IMR-90 (cell line): ENCODE data around the gene ALOX12B. TPM values are rescaled to one million over a fixed set of nuclear protein-coding genes. Genes with fewer than 3 reads are reported as not detected.

ENCODE experiments used
- ATAC-seq: fragments of 200-7000 bp; cut with Tn5 transposase; 2 replicates; pipeline ENCODE4 v1.9.1; 2020; ENCODE audit warnings: low read depth, mild to moderate bottlenecking, moderate library complexity
- BruUV-seq: library from RNA; stranded (reverse); fragments of 400-500 nt; replicated peaks from 2 replicates; lab custom pipeline; 2021; lab: Mats Ljungman, UMichigan
- CTCF ChIA-PET: fragments of 300-600 bp; formaldehyde crosslinking; extraction: SDS; loops from one replicate; lab custom pipeline; 2021; ENCODE audit warnings: antibody characterized with exemption; lab: Yijun Ruan, JAX
- POLR2A ChIA-PET: fragments of 300-600 bp; sonication (Branson Sonifier 250); formaldehyde crosslinking; loops from one replicate; lab custom pipeline; 2022; ENCODE audit warnings: antibody characterized with exemption; ENCODE audit not compliant: unreplicated experiment; lab: Charles Lee
- DNase-seq: peaks from one replicate; pipeline ENCODE4 v3.0.0; 2013
- H2AFZ ChIP-seq: replicated peaks from 2 replicates; pipeline ENCODE3; 2013; ENCODE audit warnings: low read length, mild to moderate bottlenecking; ENCODE audit not compliant: poor library complexity
- H2AK5ac ChIP-seq: 2 replicates; pipeline ENCODE4 v1.6.1; 2013; ENCODE audit warnings: low read depth, low read length, inconsistent platforms
- H2AK9ac ChIP-seq: replicated peaks from 2 replicates; pipeline ENCODE3; 2013; ENCODE audit warnings: mild to moderate bottlenecking, low read depth, low read length, moderate library complexity; ENCODE audit not compliant: poor library complexity
- H2BK120ac ChIP-seq: 2 replicates; pipeline ENCODE4 v1.6.1; 2013; ENCODE audit warnings: low read depth, low read length, inconsistent platforms
- H2BK15ac ChIP-seq: 3 replicates; pipeline ENCODE4 v1.6.1; 2013; ENCODE audit warnings: low read depth, low read length, inconsistent platforms
- H2BK20ac ChIP-seq: 2 replicates; pipeline ENCODE4 v1.6.1; 2013; ENCODE audit warnings: low read depth, mild to moderate bottlenecking, inconsistent platforms, low read length, moderate library complexity
- H2BK5ac ChIP-seq: 2 replicates; pipeline ENCODE4 v1.6.1; 2013; ENCODE audit warnings: mild to moderate bottlenecking, low read depth, low read length, inconsistent platforms; ENCODE audit not compliant: poor library complexity, severe bottlenecking
- H3K14ac ChIP-seq: replicated peaks from 2 replicates; pipeline ENCODE4 v1.6.1; 2013; ENCODE audit warnings: low read depth, low read length, inconsistent platforms
- H3K18ac ChIP-seq: 2 replicates; pipeline ENCODE4 v1.6.1; 2013; ENCODE audit warnings: low read depth, low read length, control low read depth
- H3K23ac ChIP-seq: 2 replicates; pipeline ENCODE4 v1.6.1; 2013; ENCODE audit warnings: low read depth, low read length, inconsistent platforms
- H3K27ac ChIP-seq: 2 replicates; pipeline ENCODE4 v1.5.1; 2013; ENCODE audit warnings: mild to moderate bottlenecking, control low read depth, low read length; ENCODE audit not compliant: insufficient read depth
- H3K27me3 ChIP-seq: 2 replicates; pipeline ENCODE4 v1.6.1; 2013; ENCODE audit warnings: low read length; ENCODE audit not compliant: control insufficient read depth, insufficient read depth
- H3K36me3 ChIP-seq: 2 replicates; pipeline ENCODE4 v1.6.1; 2013; ENCODE audit warnings: low read length, mixed read lengths; ENCODE audit not compliant: control insufficient read depth, insufficient read depth
- H3K4ac ChIP-seq: 2 replicates; pipeline ENCODE4 v1.6.1; 2013; ENCODE audit warnings: low read depth, low read length, inconsistent platforms
- H3K4me1 ChIP-seq: 2 replicates; pipeline ENCODE4 v1.6.1; 2013; ENCODE audit warnings: low read length, mixed read lengths; ENCODE audit not compliant: control insufficient read depth, insufficient read depth
- H3K4me2 ChIP-seq: 2 replicates; pipeline ENCODE4 v1.6.1; 2013; ENCODE audit warnings: low read depth, mild to moderate bottlenecking, control low read depth, low read length, moderate library complexity
- H3K4me3 ChIP-seq: 2 replicates; pipeline ENCODE4 v1.5.1; 2013; ENCODE audit warnings: low read depth, mild to moderate bottlenecking, control low read depth, low read length, moderate library complexity; ENCODE audit not compliant: insufficient read depth
- H3K56ac ChIP-seq: 2 replicates; pipeline ENCODE4 v1.6.1; 2013; ENCODE audit warnings: low read length, inconsistent platforms; ENCODE audit not compliant: insufficient read depth; ENCODE audit errors: extremely low read depth
- H3K79me1 ChIP-seq, 2 experiments: 2 replicates each; pipeline ENCODE4 v1.6.1; 2013; ENCODE audit warnings: low read length in 2 of 2, inconsistent platforms in 1 of 2, low read depth in 1 of 2
- H3K9ac ChIP-seq: 2 replicates; pipeline ENCODE4 v1.6.1; 2013; ENCODE audit warnings: low read depth, low read length, control low read depth
- H3K9me1 ChIP-seq: 2 replicates; pipeline ENCODE4 v1.6.1; 2013; ENCODE audit warnings: low read length, inconsistent platforms; ENCODE audit not compliant: insufficient read depth
- H3K9me3 ChIP-seq: 2 replicates; pipeline ENCODE4 v1.6.1; 2013; ENCODE audit warnings: low read length; ENCODE audit not compliant: control insufficient read depth, insufficient read depth
- H4K20me1 ChIP-seq: 2 replicates; pipeline ENCODE4 v1.6.1; 2013; ENCODE audit warnings: low read length, inconsistent platforms; ENCODE audit not compliant: insufficient read depth
- H4K5ac ChIP-seq: 2 replicates; pipeline ENCODE4 v1.6.1; 2013; ENCODE audit warnings: mild to moderate bottlenecking, low read depth, low read length, control low read depth
- H4K8ac ChIP-seq, 2 experiments: 2 replicates each; pipeline ENCODE4 v1.6.1; 2013; ENCODE audit warnings: low read depth in 2 of 2, low read length in 2 of 2, control low read depth in 1 of 2, inconsistent platforms in 1 of 2
- H4K91ac ChIP-seq: 2 replicates; pipeline ENCODE4 v1.6.1; 2013; ENCODE audit warnings: low read depth, low read length, inconsistent platforms; ENCODE audit not compliant: insufficient read depth
- BHLHE40 ChIP-seq: fragments of 150-350 bp; IDR thresholded peaks from 2 replicates; pipeline ENCODE4 v1.6.1; 2016; ENCODE audit warnings: mild to moderate bottlenecking, low read depth, low read length
- CEBPB ChIP-seq: IDR thresholded peaks from 2 replicates; pipeline ENCODE4 v1.6.1; 2012; ENCODE audit warnings: low read depth, low read length, improper control_type of control experiment
- MXI1 ChIP-seq: IDR thresholded peaks from 2 replicates; pipeline ENCODE4 v1.6.1; 2012; ENCODE audit warnings: low read depth, mild to moderate bottlenecking, low read length, moderate library complexity, borderline replicate concordance
- POLR2A ChIP-seq: IDR thresholded peaks from 2 replicates; pipeline ENCODE4 v1.6.1; 2012; ENCODE audit warnings: mild to moderate bottlenecking, low read depth, low read length
- RAD21 ChIP-seq: IDR thresholded peaks from 2 replicates; pipeline ENCODE4 v1.6.1; 2012; ENCODE audit warnings: low read length, improper control_type of control experiment
- RCOR1 ChIP-seq: IDR thresholded peaks from 2 replicates; pipeline ENCODE4 v1.6.1; 2012; ENCODE audit warnings: mild to moderate bottlenecking, low read length, improper control_type of control experiment; ENCODE audit not compliant: insufficient replicate concordance
- RFX5 ChIP-seq: IDR thresholded peaks from 2 replicates; pipeline ENCODE4 v1.8.0; 2012; ENCODE audit warnings: low read depth, mild to moderate bottlenecking, low read length, moderate library complexity
- SMC3 ChIP-seq: fragments of 150-350 bp; IDR thresholded peaks from 2 replicates; pipeline ENCODE4 v1.6.1; 2016; ENCODE audit warnings: low read depth, mild to moderate bottlenecking, antibody characterized with exemption, low read length, moderate library complexity
- WGBS, 2 experiments: methylation state at CpG; one replicate each; pipeline versions ENCODE4 v1.1.5 to v1.1.7; 2013; ENCODE audit warnings: missing lambda C conversion rate in 2 of 2; ENCODE audit not compliant: insufficient read length in 1 of 2; ENCODE audit errors: extremely low coverage in 2 of 2; 5-methylcytosine and 5-hydroxymethylcytosine counted together
- dilution Hi-C: fragments of 300-500 bp; cut with HindIII; formaldehyde crosslinking; loops from one replicate; pipeline ENCODE4 v1.14.3; 2018; ENCODE audit warnings: low sequenced_read_pairs; ENCODE audit not compliant: unreplicated experiment
- in situ Hi-C: fragments of 300-500 bp; cut with MboI; formaldehyde crosslinking; loops from 3 replicates; pipeline ENCODE4 v1.14.3; 2019; ENCODE audit warnings: low sequenced_read_pairs, inconsistent platforms, mixed read lengths
- intact Hi-C: fragments of 100-400 bp; cut with micrococcal nuclease; formaldehyde crosslinking; loops from 2 replicates; pipeline ENCODE4 v1.10.0; 2022
- polyA plus RNA-seq, 3 experiments: library from polyadenylated mRNA; depleted of rRNA; stranded (reverse); fragments of >200 nt; gene quantifications; 2 replicates each; pipeline ENCODE4 v1.2.3, GENCODE V29; 2012; ENCODE audit warnings: low replicate concordance in 1 of 3
- total RNA-seq: library from RNA; depleted of rRNA; stranded (reverse); fragments of >200 nt; gene quantifications from 2 replicates; pipeline ENCODE4 v1.2.3, GENCODE V29; 2012
- TF ChIP-seq, protein P1 (sequence below): fragments of 150-350 bp; IDR thresholded peaks from 2 replicates; pipeline ENCODE4 v1.6.1; 2016; ENCODE audit warnings: low read depth, mild to moderate bottlenecking, low read length, moderate library complexity, borderline replicate concordance
- TF ChIP-seq, protein P2 (sequence below): conservative IDR thresholded peaks from 2 replicates; pipeline ENCODE4 v1.5.1; 2012; ENCODE audit warnings: mild to moderate bottlenecking, low read depth, low read length, improper control_type of control experiment

Gene ALOX12B
- total and polyA plus RNA-seq, 2 of the 4 experiments (the other 2 are of a cell fraction) = not detected

DNA sequence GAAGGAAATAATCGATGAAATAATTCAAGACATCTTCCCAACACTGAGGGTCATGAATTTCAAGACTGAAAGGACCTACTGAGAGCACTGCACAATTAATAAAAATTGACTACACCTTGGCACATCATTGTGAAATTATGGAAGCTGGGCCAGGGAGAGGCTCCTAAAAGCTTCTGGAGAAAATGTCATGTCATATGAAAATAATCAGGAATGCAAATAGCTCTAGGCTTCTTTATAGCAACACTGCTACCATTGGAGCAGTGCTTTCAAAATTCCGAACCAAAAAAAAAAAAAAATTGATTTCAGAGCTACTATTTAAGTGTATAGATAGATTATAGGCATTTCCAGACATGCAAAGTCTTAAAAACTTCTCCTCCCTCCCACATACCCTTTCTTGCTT lies 55.1 kb downstream of the ALOX12B start:
- Histone ChIP-seq H2BK120ac (no peak overlapping the region), H4K91ac (no peak overlapping the region), H3K79me1 (no peaks in the 10 kb centered on the region), H3K4me2 (no peak overlapping the region), H4K8ac (no peak overlapping the region), H3K27me3 (peaks cover 35% of the 10 kb centered on the region), H3K18ac (no peak overlapping the region), H3K14ac (no peak overlapping the region), H3K36me3 (no peaks in the 10 kb centered on the region), H2BK5ac (no peak overlapping the region), H2AK9ac (no peak overlapping the region), H4K5ac (no peak overlapping the region), H3K27ac (no peak overlapping the region), H3K9me1 (no peaks in the 10 kb centered on the region), H2AFZ (no peak overlapping the region), H3K23ac (no peak overlapping the region), H3K56ac (no peak overlapping the region), H3K4me3 (no peak overlapping the region), H2BK20ac (no peak overlapping the region), H3K4me1 (peaks cover 2% of the 10 kb centered on the region; the same call in 1 of the 2 replicates), H4K20me1 (no peaks in the 10 kb centered on the region; the same call in 1 of the 2 replicates), H3K9ac (no peak overlapping the region), H2AK5ac (no peak overlapping the region), H2BK15ac (no peak overlapping the region), H3K9me3 (0 out of 2 replicates have a peak, but pooled peaks cover 5% of the 10 kb centered on the region), H3K4ac (no peak overlapping the region)
- in situ Hi-C loops (no loop called here), intact Hi-C loops (no loop called here), dilution Hi-C loops (no loop called here)
- TF ChIP-seq RCOR1 (no peak), RAD21 (no peak), BHLHE40 (no peak), CEBPB (no peak), SMC3 (no peak), RFX5 (no peak), MXI1 (no peak), POLR2A (no peak)
- TF ChIP-seq, protein P1, sequence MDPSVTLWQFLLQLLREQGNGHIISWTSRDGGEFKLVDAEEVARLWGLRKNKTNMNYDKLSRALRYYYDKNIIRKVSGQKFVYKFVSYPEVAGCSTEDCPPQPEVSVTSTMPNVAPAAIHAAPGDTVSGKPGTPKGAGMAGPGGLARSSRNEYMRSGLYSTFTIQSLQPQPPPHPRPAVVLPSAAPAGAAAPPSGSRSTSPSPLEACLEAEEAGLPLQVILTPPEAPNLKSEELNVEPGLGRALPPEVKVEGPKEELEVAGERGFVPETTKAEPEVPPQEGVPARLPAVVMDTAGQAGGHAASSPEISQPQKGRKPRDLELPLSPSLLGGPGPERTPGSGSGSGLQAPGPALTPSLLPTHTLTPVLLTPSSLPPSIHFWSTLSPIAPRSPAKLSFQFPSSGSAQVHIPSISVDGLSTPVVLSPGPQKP = no peak
- TF ChIP-seq, protein P2, sequence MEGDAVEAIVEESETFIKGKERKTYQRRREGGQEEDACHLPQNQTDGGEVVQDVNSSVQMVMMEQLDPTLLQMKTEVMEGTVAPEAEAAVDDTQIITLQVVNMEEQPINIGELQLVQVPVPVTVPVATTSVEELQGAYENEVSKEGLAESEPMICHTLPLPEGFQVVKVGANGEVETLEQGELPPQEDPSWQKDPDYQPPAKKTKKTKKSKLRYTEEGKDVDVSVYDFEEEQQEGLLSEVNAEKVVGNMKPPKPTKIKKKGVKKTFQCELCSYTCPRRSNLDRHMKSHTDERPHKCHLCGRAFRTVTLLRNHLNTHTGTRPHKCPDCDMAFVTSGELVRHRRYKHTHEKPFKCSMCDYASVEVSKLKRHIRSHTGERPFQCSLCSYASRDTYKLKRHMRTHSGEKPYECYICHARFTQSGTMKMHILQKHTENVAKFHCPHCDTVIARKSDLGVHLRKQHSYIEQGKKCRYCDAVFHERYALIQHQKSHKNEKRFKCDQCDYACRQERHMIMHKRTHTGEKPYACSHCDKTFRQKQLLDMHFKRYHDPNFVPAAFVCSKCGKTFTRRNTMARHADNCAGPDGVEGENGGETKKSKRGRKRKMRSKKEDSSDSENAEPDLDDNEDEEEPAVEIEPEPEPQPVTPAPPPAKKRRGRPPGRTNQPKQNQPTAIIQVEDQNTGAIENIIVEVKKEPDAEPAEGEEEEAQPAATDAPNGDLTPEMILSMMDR = no peak
- no peak for ATAC-seq
- CTCF ChIA-PET = interaction anchor here (1.0 kb wide), 1 partner anchor 9 kb away, joined by 3 read pairs; no protein-coding TSS in a partner anchor
- no CpG with 5 or more reads among the region's 2 CpGs for WGBS, 2 experiments
- POLR2A ChIA-PET = no interaction called here
- no peak for DNase-seq
- no TSS peak for BruUV-seq
